Uterus (tissue), 4 donors: Measurements from ENCODE around the gene MMADHC. TPM values are rescaled to one million over a fixed set of nuclear protein-coding genes. Genes with fewer than 3 reads are reported as not detected.

Source experiments
- DNase-seq, 2 donors: peaks; one replicate each; pipeline ENCODE4 v3.0.0-alpha.2; 2019 to 2020
- H3K27ac ChIP-seq, 2 donors: fragments of 200-600 bp; sonication (generic); 1 replicate in 1 of 2; 2 replicates in 1 of 2; pipeline ENCODE4 v1.5.1; 2016 to 2018
- H3K27me3 ChIP-seq, 2 donors: fragments of 200-600 bp; sonication (generic); one replicate each; pipeline ENCODE4 v1.5.1; 2018 to 2019; ENCODE audit warnings: control low read depth in 1 of 2
- H3K36me3 ChIP-seq, 2 donors: fragments of 200-600 bp; sonication (generic); one replicate each; pipeline ENCODE4 v1.5.1; 2019; ENCODE audit warnings: control low read depth in 1 of 2
- H3K4me1 ChIP-seq, 2 donors: fragments of 200-600 bp; sonication (generic); one replicate each; pipeline ENCODE4 v1.5.1; 2018 to 2019; ENCODE audit warnings: control low read depth in 1 of 2
- H3K4me3 ChIP-seq, 2 donors: fragments of 200-600 bp; sonication (generic); 1 replicate in 1 of 2; 2 replicates in 1 of 2; pipeline ENCODE4 v1.5.1; 2018 to 2019; ENCODE audit warnings: mild to moderate bottlenecking in 1 of 2
- H3K9me3 ChIP-seq, 2 donors: fragments of 200-600 bp; sonication (generic); one replicate each; pipeline ENCODE4 v1.5.1; 2019; ENCODE audit warnings: control low read depth in 1 of 2
- POLR2A ChIP-seq, 2 donors: fragments of 450-650 bp; IDR thresholded peaks; one replicate each; pipeline ENCODE4 v1.6.1; 2016; ENCODE audit warnings: antibody characterized with exemption in 2 of 2, mild to moderate bottlenecking in 1 of 2, moderate library complexity in 1 of 2
- intact Hi-C: fragments of 100-400 bp; cut with DNase I; formaldehyde crosslinking; loops from one replicate; pipeline ENCODE4 v1.15.1; 2023; ENCODE audit warnings: low total_unique reads
- small RNA-seq: library from RNA; depleted of rRNA; stranded (forward); fragments of <200 nt; gene quantifications from one replicate; pipeline ENCODE3, GENCODE V24; 2016
- total RNA-seq, 4 donors: library from RNA; depleted of rRNA in 3 of 4; stranded (reverse); fragments of >200 nt in 3 of 4; gene quantifications; one replicate each; pipeline versions ENCODE4 v1.1.0 to v1.2.4, GENCODE V29; 2014 to 2023
- TF ChIP-seq, protein P1 (sequence below), 4 experiments: fragments of 200-600 bp in 2 of 4; fragments of 450-650 bp in 2 of 4; sonication (generic) in 2 of 4; IDR thresholded peaks; one replicate each; pipeline ENCODE4 v1.5.1; 2016 to 2019; ENCODE audit warnings: antibody characterized with exemption in 4 of 4, mild to moderate bottlenecking in 2 of 4, moderate library complexity in 1 of 4
- donor health status: DM: yes; HTN: yes; CAD: no.

MMADHC gene
- total RNA-seq, 4 donors from 2014 or later, result 72.9 to 128 (median 106) TPM

DNA sequence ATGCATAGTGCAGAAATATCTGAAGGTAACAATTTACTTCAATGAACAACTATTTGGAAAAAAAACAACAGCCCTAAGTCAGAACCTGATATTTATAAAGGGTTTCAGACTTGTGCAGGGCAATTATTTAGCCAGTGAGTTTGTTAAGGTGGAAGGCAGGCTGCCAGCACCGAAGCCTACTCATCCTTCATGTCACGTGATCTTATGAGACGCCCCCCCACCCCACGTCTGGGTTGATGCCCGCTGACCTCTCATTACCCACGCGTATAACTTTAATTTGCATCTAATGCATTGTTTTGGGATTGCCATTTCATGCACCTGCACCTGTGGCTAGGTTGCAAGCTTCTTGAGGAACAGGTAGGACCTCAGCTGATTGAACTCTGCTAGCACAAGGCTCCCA, 52.9 kb downstream of the MMADHC start:
- no peak for TF ChIP-seq POLR2A (IDR thresholded peaks at IDR 0.05)
- TF ChIP-seq, protein P1, sequence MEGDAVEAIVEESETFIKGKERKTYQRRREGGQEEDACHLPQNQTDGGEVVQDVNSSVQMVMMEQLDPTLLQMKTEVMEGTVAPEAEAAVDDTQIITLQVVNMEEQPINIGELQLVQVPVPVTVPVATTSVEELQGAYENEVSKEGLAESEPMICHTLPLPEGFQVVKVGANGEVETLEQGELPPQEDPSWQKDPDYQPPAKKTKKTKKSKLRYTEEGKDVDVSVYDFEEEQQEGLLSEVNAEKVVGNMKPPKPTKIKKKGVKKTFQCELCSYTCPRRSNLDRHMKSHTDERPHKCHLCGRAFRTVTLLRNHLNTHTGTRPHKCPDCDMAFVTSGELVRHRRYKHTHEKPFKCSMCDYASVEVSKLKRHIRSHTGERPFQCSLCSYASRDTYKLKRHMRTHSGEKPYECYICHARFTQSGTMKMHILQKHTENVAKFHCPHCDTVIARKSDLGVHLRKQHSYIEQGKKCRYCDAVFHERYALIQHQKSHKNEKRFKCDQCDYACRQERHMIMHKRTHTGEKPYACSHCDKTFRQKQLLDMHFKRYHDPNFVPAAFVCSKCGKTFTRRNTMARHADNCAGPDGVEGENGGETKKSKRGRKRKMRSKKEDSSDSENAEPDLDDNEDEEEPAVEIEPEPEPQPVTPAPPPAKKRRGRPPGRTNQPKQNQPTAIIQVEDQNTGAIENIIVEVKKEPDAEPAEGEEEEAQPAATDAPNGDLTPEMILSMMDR (IDR thresholded peaks at IDR 0.05), result no peak
- H3K9me3 ChIP-seq, result no peaks in the 10 kb centered on the region
- DNase-seq, result no peak
- no peaks in the 10 kb centered on the region for H3K36me3 ChIP-seq
- H3K27ac ChIP-seq, result no peak overlapping the region
- H3K4me1 ChIP-seq, result no peaks in the 10 kb centered on the region
- intact Hi-C loops, result no loop called here
- no peak overlapping the region for H3K4me3 ChIP-seq
- H3K27me3 ChIP-seq, result no peaks in the 10 kb centered on the region

DNA sequence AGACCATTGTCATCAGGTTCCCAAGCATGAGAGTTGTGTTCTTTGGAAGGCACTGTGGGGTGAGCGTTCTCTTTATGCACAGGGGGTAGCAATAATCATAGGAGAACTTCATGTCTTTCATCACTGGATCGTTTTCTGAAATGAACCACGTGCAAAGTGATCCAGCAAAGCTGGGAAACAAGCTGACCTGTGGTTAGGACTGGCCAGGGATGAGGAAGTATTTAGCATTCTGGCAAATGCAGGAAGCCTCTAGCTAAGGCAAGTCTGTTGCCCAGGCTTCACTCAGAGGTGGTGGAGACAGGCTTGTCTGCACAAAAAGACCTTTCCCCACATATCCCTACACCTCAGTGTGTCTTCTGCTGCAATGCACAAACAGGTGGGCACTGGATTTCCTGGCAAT, 58.6 kb downstream of the MMADHC start:
- DNase-seq, result no peak
- no peaks in the 10 kb centered on the region for H3K9me3 ChIP-seq
- H3K27me3 ChIP-seq, result no peaks in the 10 kb centered on the region
- no peaks in the 10 kb centered on the region for H3K36me3 ChIP-seq
- H3K4me1 ChIP-seq, result no peaks in the 10 kb centered on the region
- H3K4me3 ChIP-seq, result no peak overlapping the region
- TF ChIP-seq, protein P1 (IDR thresholded peaks at IDR 0.05), result no peak
- no peak for TF ChIP-seq POLR2A (IDR thresholded peaks at IDR 0.05)
- intact Hi-C loops, result no loop called here
- H3K27ac ChIP-seq, result no peak overlapping the region

DNA sequence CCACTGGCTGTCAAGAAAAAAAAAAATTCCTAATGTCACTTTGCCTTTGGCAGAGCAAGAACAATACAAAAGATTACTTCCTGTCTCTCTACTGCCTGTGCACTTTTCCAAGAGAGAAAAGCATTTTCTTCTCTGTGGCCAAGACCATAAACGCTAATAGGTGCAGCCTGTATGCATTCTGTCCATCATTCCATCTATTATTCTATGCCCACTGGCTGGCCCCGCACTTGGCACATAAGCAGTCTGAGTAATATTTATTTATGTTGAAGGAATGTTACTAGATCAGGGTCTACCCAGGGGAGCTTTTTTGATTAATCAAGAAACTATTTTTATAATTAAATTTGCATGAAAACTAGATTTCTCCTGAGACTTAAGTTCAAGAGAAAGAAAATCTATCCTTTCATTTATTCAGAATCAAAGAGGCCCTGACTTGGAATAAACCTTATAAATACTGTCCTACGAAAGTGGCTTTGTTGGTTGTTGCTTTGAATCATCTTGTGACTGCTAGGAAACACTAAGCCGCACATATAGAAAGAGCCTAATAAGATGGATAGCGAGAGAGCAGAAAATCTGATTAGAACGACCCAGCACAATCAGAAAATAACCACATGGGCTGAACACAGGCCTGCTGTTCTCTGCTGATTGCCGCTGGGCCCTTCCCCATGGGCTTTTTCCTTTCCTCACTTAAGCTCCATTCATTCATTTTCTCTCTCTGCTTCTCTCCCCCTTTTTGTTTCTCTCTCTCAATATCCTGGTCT, 59.4 kb downstream of the MMADHC start:
- TF ChIP-seq, protein P1 (IDR thresholded peaks at IDR 0.05), result no peak
- TF ChIP-seq POLR2A (IDR thresholded peaks at IDR 0.05), result no peak
- no peak overlapping the region for H3K4me3 ChIP-seq
- no peak overlapping the region for H3K27ac ChIP-seq
- H3K27me3 ChIP-seq, result no peaks in the 10 kb centered on the region
- no peaks in the 10 kb centered on the region for H3K4me1 ChIP-seq
- H3K36me3 ChIP-seq, result no peaks in the 10 kb centered on the region
- no peaks in the 10 kb centered on the region for H3K9me3 ChIP-seq
- intact Hi-C loops, result no loop called here
- DNase-seq, result no peak

DNA sequence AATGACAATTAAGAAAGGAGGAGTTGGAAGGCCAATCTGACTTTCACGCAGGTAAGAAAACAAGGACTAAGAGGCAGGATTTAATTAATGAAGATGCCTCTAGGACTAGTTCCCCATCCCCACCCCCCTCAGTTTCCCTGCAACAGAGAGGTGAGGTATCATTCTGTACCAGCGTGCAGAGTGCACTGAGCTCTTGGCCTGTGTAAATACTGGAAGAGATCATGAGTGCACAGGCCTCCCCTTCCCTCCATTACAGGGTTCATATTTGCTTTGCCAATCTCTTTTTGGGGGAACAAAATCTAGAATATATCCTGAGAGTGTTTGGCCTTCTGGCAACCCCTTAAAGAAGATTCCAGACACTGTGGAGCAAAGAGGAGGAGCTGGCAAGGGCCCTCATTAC, 60.9 kb downstream of the MMADHC start:
- H3K4me1 ChIP-seq, result no peaks in the 10 kb centered on the region
- no peaks in the 10 kb centered on the region for H3K9me3 ChIP-seq
- no peak overlapping the region for H3K4me3 ChIP-seq
- H3K36me3 ChIP-seq, result no peaks in the 10 kb centered on the region
- DNase-seq, result no peak
- intact Hi-C loops, result no loop called here
- TF ChIP-seq POLR2A (IDR thresholded peaks at IDR 0.05), result no peak
- TF ChIP-seq, protein P1 (IDR thresholded peaks at IDR 0.05), result no peak
- H3K27me3 ChIP-seq, result no peaks in the 10 kb centered on the region
- H3K27ac ChIP-seq, result no peak overlapping the region

DNA sequence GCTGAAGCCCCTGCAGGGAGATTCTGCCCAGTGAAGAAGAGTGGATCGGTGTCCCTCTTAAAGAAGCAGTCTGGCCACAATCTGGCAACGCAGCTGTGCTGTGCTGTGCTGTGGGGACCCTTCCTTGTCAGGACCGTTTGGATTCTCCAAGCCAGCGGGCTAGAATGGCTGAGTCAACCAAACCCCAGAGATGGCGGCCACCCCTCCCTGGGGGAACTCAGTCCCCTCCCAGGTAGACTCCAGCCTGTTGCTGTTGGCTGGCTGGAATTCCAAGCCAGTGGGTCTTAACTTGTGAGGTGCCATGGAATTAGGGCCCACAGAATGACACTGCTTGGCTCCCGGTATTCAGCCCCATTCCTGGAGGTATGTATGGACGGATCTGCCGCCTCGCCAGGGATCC, 62.3 kb downstream of the MMADHC start:
- H3K27ac ChIP-seq, result no peak overlapping the region
- H3K36me3 ChIP-seq, result no peaks in the 10 kb centered on the region
- H3K27me3 ChIP-seq, result no peaks in the 10 kb centered on the region
- no peak for DNase-seq
- intact Hi-C loops, result no loop called here
- H3K4me1 ChIP-seq, result no peaks in the 10 kb centered on the region
- TF ChIP-seq, protein P1 (IDR thresholded peaks at IDR 0.05), result no peak
- no peak for TF ChIP-seq POLR2A (IDR thresholded peaks at IDR 0.05)
- H3K4me3 ChIP-seq, result no peak overlapping the region
- no peaks in the 10 kb centered on the region for H3K9me3 ChIP-seq

Small RNAs within 50 kb of the gene (small RNA-seq; reads per million reads assigned to genes)
- gene RNU6-601P, result not detected
